Measurements from ENCODE around the gene GABRG3.

- TF ChIP-seq, protein P1, sequence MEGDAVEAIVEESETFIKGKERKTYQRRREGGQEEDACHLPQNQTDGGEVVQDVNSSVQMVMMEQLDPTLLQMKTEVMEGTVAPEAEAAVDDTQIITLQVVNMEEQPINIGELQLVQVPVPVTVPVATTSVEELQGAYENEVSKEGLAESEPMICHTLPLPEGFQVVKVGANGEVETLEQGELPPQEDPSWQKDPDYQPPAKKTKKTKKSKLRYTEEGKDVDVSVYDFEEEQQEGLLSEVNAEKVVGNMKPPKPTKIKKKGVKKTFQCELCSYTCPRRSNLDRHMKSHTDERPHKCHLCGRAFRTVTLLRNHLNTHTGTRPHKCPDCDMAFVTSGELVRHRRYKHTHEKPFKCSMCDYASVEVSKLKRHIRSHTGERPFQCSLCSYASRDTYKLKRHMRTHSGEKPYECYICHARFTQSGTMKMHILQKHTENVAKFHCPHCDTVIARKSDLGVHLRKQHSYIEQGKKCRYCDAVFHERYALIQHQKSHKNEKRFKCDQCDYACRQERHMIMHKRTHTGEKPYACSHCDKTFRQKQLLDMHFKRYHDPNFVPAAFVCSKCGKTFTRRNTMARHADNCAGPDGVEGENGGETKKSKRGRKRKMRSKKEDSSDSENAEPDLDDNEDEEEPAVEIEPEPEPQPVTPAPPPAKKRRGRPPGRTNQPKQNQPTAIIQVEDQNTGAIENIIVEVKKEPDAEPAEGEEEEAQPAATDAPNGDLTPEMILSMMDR (conservative IDR thresholded peaks at IDR 0.05; ENCODE audit: low read depth in 2 of 2), result no peak
- TF ChIP-seq EZH2 (IDR thresholded peaks at IDR 0.05; ENCODE audit: low read depth, unreplicated experiment) (no peak), POLR2AphosphoS5 (IDR thresholded peaks at IDR 0.05; ENCODE audit: low read depth) (no peak), ZNF114 (CRISPR knock-in tag; IDR thresholded peaks at IDR 0.05) (no peak), EZH2phosphoT487 (IDR thresholded peaks at IDR 0.05; ENCODE audit: unreplicated experiment) (no peak), STAT1 (IDR thresholded peaks at IDR 0.05; ENCODE audit: unreplicated experiment) (no peak), JUNB (IDR thresholded peaks at IDR 0.05; ENCODE audit: unreplicated experiment) (no peak), CREB1 (CRISPR knock-in tag; IDR thresholded peaks at IDR 0.05; ENCODE audit: low read depth) (no peak), ZNF462 (CRISPR knock-in tag; IDR thresholded peaks at IDR 0.05) (no peak), ETS1 (IDR thresholded peaks at IDR 0.05) (no peak), ZNF331 (CRISPR knock-in tag; IDR thresholded peaks at IDR 0.05; ENCODE audit: low read depth) (no peak)
- TF ChIP-seq, protein P2, sequence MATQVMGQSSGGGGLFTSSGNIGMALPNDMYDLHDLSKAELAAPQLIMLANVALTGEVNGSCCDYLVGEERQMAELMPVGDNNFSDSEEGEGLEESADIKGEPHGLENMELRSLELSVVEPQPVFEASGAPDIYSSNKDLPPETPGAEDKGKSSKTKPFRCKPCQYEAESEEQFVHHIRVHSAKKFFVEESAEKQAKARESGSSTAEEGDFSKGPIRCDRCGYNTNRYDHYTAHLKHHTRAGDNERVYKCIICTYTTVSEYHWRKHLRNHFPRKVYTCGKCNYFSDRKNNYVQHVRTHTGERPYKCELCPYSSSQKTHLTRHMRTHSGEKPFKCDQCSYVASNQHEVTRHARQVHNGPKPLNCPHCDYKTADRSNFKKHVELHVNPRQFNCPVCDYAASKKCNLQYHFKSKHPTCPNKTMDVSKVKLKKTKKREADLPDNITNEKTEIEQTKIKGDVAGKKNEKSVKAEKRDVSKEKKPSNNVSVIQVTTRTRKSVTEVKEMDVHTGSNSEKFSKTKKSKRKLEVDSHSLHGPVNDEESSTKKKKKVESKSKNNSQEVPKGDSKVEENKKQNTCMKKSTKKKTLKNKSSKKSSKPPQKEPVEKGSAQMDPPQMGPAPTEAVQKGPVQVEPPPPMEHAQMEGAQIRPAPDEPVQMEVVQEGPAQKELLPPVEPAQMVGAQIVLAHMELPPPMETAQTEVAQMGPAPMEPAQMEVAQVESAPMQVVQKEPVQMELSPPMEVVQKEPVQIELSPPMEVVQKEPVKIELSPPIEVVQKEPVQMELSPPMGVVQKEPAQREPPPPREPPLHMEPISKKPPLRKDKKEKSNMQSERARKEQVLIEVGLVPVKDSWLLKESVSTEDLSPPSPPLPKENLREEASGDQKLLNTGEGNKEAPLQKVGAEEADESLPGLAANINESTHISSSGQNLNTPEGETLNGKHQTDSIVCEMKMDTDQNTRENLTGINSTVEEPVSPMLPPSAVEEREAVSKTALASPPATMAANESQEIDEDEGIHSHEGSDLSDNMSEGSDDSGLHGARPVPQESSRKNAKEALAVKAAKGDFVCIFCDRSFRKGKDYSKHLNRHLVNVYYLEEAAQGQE (IDR thresholded peaks at IDR 0.05; ENCODE audit: unreplicated experiment), result no peak
Observed at GRCh38 chr15:27414168-27414870, 443.3 kb downstream of the GABRG3 start.

Measured in GM23338 (cell line).